ENCODE measurements around the gene ZMAT2.
"Not testable (repeated sequence)": the region's sequence is repeated elsewhere in the genome, so short reads cannot be mapped to it uniquely, and the experiment has no call there.

GRCh38 chr5:140708787-140709186, 8.5 kb downstream of the ZMAT2 start:
- not testable (repeated sequence) for TF ChIP-seq CHD2 (IDR thresholded peaks at IDR 0.05; ENCODE audit: borderline replicate concordance, low read depth, low read length); YY1 (IDR thresholded peaks at IDR 0.05; ENCODE audit: low read depth, low read length); PKNOX1 (IDR thresholded peaks at IDR 0.05); MXI1 (IDR thresholded peaks at IDR 0.05; ENCODE audit: low read depth, low read length); RCOR1 (conservative IDR thresholded peaks at IDR 0.05; ENCODE audit: low read depth, low read length); SMC3 (IDR thresholded peaks at IDR 0.05; ENCODE audit: borderline replicate concordance, low read length); ATF3 (IDR thresholded peaks at IDR 0.05; ENCODE audit: borderline replicate concordance, extremely low read depth, low read depth, low read length)
